GM10847 (cell line): Measurements from ENCODE around the gene AVL9.

Source experiments
- POLR2A ChIP-seq: IDR thresholded peaks from 2 replicates; pipeline ENCODE4 v1.6.1; 2011; ENCODE audit not compliant: insufficient read length; ENCODE audit errors: extremely low read depth

Gene AVL9

DNA sequence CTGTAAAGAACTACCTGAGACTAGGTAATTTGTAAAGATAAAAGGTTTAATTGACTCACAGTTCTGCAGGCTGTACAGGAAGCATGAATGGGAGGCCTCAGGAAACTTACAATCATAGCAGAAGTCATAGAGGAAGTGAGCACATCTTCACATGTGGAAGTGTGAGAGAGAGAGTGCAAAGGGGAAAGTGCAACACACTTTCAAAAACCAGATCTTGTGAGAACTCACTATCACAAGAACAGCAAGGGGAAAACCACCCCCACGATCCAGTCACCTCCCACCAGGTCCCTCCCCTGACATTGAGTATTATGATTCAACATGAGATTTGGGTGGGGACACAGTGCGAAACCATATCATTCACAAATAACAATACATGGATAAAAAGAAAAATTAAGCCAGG lies 24.5 kb downstream of the AVL9 start:
- TF ChIP-seq POLR2A, result no peak

DNA sequence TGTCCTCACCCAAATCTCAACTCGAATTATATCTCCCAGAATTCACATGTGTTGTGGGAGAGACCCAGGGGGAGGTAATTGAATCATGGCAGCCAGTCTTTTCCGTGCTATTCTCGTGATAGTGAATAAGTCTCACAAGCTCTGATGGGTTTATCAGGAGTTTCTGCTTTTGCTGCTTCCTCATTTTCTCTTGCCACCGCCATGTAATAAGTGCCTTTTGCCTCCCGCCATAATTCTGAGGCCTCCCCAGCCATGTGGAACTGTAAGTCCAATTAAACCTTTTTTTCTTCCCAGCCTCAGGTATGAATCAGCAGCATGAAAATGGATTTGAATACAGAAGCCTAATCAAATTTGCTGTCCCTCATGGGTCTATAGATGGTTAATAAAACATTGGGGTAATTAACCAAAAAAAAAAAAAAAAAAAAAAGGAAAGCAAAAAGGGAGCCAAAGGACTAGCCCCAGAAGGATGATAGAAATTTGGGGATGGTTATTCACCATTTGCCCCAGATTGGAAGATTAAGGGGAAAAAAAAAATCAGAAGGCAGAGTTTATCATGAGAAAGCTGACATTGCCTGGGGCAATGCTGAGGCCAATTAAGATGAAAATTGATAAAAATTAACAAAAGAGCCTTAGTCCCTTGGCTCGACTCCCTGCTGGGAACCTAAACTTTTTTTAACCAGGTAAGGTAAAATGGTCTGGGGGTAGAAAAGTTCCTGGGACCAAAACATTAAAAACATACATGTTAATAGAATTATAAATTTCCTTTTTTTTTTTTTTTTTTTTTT lies 27.6 kb downstream of the AVL9 start:
- no peak for TF ChIP-seq POLR2A

DNA sequence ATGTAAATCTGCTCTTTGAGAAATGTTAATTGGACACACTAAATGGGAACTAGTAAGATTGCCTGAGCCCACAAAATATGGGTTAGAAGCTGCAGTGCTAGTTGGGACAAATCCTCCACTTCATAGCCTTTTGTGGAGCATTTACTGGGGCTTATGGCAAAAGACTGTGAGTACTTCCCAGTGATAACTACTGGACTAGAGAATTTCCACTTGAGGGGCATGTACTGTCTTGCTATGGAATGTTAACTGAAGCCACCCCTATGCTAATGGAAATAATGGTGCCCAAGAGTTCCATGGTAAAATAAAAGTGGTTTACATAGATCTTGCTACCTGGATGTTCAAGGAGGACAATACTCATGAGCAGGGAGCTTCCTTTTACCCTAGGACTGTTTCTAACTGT lies 29.3 kb downstream of the AVL9 start:
- no peak for TF ChIP-seq POLR2A

DNA sequence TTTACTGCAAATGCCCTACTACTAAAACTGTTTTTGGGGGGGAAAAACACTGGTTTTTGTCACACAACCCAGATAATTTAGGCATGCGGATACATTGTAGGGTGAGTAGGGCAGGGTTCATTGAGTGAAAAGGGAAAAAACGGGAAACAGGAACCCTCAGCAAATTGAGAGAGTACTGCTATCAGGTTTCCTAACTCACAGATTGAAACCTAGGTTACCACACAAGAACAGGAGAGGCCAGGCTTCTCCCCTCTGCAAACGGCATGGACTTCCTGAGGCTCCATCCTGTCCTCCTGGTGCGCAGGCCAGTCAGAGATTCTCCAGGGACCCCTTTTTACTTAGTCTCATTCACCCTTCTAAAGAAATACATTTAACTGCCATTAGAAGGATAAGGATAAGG lies 30.6 kb downstream of the AVL9 start:
- no peak for TF ChIP-seq POLR2A

DNA sequence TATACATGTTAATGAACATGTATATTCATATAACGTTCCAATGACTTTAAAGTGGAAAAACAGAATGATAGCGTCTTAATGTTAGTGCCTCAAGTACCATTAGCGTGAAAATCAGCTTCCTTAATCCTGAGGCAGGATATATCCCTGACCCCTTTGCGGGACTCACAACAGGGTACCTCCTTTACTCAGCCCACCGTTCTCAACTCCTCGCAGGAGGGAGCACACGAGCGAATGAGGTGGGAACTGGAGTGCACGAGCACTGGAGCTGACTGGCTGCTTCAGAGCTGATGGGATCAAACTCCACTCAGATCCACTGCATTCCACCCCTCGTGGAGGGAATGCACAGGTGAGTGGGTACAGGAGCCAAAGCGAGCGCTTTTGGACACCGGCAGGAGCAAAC lies 36.1 kb downstream of the AVL9 start:
- no peak for TF ChIP-seq POLR2A

DNA sequence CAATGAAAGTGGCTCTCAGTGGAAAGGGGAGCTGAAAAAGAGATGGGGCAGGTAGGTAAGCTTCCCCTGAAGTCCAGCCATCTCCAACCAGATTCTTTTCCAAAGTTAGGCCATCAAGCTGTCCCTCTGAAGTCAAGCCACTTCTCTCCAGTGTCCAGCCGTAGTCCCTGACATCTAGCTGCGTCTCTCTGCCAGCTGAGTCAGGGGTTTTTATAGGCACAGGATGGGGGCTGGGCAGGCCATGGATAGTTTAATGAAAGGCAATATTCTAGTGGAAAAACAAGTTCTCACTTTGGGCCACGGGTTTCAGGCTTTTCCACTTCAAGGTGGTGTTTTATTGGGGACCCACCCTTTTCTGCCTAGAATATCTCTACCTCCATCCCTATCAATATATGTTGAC lies 36.8 kb downstream of the AVL9 start:
- TF ChIP-seq POLR2A, result no peak

- TF ChIP-seq POLR2A, result no peak
Measured at GRCh38 chr7:32532716-32533115, 37.4 kb downstream of the AVL9 start.

- TF ChIP-seq POLR2A, result no peak
Measured at GRCh38 chr7:32533276-32534029, 38.2 kb downstream of the AVL9 start.

DNA sequence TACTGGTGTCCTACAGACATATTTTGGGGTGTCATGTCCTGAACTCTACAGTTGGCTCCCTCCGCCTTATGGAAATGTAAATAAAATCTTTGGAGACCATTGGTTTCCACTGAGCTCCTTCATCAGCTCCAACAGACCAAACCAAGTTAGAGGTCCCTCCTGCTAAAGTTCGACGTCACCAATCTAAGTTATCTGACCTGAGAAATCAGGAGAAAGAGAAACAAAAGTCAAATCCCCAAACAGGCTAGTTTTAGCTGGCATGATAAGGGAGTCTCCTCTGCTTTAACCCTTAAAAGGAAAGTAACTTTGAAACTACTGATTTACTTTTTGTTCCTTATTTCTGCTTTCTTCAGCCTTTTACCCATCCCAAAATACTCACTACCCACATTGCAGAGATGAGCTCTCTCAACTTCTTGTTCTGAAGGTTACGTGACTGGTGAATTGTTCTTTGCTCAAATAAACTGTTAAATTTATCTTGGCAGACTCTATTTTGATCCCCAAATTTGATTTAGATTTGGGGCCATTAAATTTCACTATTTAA lies 39.9 kb downstream of the AVL9 start:
- TF ChIP-seq POLR2A, result no peak

GRCh38 chr7:32536016-32536415 lies 40.7 kb downstream of the AVL9 start:
- TF ChIP-seq POLR2A, result no peak

DNA sequence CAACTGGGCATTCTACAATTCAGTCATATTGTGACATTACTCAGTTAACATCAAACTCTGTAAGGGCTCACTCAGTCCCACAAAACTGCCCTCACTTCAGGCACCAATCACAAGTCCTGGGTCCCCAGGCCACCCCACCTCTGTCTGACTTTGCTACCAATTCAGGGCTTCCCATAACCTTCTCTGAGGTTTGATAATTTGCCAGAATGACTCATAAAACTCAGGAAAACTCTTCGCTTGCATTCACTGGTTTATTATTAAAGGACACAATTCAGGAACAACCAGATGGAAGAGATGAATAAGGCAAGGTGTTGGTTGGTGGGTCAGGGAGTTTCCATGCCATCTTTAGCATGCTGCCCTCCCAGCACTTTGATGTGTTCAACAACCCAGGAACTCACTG lies 41.3 kb downstream of the AVL9 start:
- TF ChIP-seq POLR2A, result no peak

- TF ChIP-seq POLR2A, result no peak
Measured at GRCh38 chr7:32537760-32538159, 42.5 kb downstream of the AVL9 start.

DNA sequence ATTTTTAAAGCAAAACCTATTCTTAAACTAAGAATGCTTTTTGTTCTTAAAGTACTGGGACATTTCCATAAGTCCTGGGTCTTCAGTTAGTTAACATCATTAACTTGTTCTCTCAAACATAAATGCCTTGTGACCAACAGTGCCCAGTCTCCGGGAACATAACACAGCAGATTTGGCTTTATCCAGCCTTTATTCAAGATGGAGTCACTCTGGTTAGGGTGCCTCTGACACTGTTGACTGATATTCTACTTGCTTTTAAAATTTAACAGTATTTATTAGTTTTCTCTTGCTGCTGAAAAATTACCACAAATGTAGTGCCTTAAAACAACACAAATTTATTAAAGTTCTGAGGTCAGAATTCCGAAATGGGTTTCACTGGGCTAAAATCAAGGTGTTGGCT lies 44.1 kb downstream of the AVL9 start:
- no peak for TF ChIP-seq POLR2A

- TF ChIP-seq POLR2A, result no peak
Measured at GRCh38 chr7:32539919-32540531, 44.7 kb downstream of the AVL9 start.

- TF ChIP-seq POLR2A, result no peak
Measured at GRCh38 chr7:32542595-32542994, 47.3 kb downstream of the AVL9 start.

DNA sequence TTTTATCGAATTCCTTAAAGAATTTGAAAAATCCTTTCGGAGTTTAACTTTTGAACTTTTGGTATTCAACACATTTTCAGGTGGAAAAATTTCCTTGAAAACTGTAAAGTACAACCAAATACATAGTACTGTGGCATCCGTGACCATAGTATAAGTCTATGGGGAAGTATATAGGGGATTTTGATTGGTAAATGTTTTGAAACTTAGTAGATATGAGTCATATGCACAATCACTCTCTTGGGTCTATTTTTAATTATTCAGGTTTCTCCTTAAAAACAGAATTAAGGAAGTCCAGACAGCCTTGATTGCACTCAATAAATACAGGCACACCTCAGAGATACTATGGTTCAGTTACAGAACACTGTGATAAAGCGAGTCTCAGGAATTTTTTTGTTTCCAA lies 64.2 kb downstream of the AVL9 start:
- TF ChIP-seq POLR2A, result no peak
